SIG-M5 treated with dmso at 0.1 percent for 504 hours (cell line): ENCODE measurements around the gene ACTBL2.

Experiments
- DNase-seq: peaks from one replicate; lab custom pipeline; 2025; ENCODE audit not compliant: unreplicated experiment; lab: John Stamatoyannopoulos, UW

The ACTBL2 gene

DNA sequence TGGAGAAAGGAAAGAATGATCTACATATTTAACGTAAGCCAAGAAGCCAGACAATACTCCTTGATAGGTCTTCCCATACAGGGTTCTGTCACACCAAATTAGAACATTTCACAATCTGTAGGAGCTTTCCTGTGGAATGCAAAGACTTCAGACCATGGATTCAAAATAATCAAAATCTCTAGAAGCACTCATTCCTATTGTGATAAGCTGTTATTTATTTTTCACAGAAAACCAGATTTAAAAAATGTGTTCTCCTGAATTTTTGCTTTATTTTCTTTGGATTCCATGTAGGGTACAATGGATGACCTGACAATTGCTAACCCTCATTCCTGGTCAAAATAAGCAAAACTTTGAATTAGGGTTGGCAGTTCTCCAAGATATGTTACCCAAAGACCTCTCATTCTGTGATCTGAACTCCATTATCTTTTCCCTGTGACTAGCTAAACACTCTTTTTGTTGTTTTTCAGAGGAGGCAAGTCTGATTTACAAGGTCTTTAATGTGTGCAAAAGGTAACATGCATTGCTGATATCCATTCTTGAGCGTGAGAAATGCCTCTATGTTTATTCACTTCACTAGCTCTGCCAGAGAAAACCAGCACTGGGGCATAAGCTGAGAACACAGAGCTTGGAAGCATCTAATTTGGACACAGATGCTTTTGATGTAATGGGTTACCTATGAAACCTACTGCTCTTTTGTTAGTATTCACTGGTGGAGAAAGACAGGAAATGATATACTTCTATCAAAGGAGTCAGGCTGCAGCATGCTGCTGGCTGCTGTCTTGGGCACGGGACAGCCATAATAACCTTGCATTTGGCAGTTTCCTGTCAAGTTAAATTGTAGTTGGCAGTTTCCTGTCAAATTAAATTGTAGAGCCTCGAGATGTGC lies 31.4 kb downstream of the ACTBL2 start:
- no peak for DNase-seq

DNA sequence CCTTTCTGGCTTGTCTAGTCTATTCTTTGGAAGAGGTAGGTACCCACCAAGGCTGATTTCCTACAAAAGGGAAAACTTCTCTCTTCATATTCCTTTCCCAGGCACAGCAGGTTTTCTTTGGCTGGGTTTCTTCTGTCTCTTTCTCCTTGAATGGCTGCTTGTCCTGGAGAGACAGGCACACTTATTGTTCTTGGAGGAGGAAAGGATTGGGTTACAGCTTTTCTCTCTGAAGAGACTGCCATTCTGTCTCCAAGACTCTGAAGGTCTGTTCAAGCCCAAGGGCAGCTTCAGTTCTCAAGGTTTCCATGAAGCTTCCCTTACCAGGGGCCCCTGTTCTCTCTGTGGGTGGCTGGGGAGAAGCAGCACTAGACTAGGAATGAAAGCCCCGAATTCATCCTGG lies 33.9 kb downstream of the ACTBL2 start:
- DNase-seq: no peak

DNA sequence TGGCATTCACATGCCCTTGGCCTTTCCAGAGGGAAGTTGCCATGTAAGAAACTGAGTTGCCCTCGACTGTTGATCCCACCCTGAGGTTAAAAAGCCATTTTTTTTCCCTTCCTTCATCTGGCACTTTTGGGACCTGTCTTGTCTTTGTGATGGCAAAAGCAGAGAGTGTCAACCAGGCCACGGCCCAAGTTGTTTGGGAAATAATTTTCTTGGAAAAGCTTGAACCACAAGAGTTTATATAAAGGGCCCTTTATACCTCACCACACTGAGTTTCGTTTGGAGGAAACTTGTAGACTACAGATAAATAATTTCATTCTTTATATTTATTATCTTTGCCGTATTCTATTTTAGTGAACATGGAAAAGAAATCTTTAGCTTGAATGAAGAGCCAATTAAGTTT lies 34.3 kb downstream of the ACTBL2 start:
- DNase-seq: no peak

DNA sequence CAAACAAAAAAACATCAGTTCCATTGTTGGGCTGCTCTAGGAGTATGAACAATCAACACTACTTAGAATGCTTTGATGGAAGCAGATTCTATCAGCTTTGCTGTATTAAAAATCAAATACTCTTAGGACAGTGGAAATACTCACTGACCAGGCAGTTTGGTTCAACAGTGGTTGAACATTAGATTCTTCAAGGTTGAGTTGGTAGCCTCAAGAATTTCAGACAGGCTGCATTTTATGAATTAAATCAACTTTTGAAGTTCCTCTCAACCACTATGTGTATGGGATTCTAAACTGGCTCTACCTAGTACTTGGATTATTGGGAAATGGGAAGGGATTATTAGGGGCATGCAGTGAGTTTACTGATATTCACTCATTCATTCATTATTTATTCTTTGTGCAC lies 35.0 kb downstream of the ACTBL2 start:
- DNase-seq: no peak

DNA sequence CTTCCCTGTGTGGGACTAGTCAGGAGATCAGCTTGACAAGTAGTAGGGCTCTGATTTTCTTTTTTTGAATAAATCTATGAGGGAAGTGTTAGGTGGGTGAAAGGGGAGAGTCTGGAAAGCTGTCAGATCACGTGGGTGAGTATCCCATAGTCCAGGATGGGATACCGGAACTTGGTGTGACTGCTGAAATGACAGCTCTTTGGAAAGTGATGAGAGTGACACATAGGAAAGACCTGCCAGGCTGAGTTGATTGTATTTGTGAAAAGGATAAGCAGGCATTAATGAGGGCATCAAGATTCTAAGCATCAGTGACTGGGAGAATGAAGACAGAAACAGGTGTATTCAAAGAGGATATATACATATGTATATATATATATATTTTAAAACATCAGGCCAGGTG lies 35.6 kb downstream of the ACTBL2 start:
- DNase-seq: no peak

DNA sequence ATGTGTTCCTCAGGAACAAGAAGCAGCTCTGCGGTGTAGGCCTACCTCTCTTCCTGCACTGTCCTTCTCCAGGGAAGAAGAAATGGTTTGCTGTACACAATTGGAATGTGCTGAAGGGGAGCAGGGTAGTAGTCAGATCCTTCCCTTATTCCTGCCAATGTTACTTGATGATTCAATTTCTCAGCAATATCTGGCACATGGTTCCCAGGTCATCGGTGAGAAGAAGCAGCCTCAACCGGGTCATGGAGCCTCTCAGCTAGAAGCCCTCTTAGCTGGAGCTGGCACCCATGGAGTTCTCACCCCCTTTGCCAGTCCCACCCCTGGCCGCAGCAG lies 36.9 kb downstream of the ACTBL2 start:
- DNase-seq: no peak

DNA sequence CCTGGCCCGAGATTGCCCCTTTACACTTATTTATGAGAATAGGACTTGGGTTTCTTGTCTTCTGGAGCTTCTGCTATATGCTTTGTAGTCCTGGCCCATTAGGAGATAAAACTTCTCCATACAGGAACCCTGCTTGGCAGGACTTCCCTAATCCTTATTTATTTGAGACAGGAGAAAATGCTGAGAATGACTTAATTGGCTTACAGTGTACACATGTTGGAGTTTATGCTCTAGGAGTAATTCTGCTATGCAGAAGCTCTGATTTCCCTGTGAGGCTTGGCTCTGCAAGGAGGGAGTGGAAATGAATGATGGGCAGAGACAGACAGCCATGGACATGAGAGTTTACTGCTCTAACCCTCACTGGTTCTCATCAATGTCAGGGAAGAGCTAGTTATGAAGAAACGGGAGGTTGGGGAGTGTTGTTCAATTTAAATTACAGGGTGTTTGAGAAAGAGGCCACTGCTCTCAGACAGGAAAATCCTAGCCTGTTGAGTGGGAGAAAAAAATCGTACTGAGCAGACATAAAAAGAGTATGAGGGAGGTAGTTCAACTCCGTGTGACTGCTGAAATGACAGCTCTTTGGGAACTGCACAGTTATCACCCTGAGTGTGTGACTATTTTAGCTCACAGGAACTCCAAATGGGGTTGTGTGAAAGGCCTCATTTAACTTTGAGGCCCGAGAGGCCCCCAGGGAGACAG lies 37.5 kb downstream of the ACTBL2 start:
- DNase-seq: no peak

DNA sequence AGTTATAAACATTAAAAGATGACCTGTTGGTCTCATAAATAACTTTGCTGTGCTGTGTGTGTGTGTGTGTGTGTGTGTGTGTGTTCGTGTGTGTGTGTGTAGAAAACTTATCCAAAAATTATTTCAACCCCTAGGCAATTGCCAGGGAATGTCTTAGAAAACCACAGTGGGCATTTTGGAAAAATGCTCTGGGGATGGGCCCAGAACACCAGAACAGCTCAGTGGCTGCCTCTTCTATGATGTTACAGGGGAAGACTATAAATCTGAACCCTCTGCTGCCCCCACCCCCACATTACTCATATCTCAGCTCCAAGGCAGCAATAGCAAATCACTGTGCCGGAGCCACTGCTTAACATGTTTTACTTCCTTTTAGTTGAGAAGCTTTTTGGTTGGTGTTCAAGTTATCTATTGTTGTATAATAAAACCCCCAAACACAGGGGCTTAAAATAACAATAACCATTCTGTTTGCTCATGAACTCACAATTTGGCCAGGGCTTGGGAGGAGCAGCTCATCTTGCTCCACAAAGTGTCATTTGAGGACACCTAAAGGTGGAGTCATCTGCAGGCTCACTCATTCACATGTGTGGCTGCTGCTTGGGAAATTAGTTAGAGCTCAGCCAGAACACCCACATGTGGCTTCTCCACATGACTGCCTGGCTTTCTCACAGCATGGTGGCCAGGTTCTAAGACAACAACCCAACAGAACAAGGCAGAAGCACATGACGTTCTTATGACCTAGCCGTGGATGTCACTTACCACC lies 40.4 kb downstream of the ACTBL2 start:
- DNase-seq: no peak

DNA sequence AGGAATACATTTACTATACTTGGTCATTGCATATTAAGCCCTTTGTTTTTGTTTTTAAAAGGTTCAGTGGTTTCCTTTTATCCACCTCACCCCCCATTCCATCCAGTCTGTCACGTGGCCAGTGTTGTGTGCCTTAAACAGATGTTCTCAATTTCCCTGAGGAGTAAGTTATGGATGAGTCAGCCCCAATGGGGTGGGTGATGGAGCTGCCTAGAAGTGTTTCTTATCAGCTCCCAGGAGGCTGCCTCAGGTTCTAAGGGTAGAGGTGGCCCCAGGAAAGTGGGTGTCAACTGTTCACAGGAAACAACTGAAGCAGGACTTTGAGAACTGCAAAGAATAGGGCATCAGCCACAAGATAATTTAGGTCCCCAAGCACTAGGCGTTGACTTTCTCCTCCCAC lies 41.1 kb downstream of the ACTBL2 start:
- DNase-seq: no peak

DNA sequence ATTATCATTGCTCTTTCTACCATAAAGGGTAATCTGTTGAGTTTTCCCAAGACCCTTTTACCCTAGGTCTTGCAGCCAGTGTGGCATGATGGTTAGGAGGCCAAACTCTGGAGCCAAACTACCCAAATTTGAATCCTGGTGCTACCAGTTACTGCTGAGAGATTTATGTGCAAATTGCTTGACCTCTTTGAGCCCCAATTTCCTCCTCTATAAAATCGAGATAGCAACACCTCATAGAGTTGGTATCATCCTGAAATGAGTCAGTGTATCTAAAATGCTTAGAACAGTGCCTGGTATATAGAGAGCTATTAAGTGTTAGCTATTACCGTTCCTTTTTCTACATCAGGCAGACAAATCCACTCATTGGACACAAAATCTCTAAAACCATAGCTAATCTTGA lies 43.0 kb downstream of the ACTBL2 start:
- DNase-seq: no peak

DNA sequence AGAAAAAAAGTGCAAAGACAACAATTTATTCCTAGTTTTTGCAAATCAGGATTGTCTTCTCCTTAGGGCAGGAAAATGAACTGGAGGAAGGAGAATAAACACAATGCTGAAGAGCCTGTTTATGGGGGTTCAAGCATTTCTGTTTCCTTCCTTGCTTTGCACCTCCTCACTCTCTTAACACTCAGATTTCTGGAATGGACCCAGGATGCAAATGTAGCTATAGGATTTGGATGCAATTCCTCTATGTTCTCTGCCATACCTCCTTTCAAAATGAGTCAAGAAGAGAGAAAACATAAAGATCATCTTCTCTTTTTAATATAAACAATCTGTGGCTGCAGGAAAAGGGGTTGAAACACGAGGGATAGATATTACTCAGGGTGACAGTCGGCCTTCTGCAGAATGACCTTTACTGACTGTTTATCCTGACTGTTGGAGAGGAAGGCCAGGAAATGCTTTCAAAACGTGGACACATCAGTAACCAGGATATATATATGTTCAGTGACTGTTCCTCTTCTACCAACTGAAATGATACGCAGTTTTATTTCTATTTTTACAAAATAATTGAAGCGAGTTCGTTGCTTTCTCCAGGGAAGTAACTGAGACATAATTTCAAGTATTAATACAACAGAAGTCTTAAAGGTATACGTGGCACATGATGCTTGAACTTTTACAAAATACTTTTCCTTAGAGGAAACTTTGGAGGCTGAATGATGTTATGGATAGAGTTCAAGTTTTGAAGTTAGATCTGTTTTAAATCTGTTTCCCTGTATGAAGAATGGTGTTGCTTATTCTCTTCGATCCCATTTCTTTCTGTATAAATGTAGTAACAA lies 44.4 kb downstream of the ACTBL2 start:
- DNase-seq: no peak

DNA sequence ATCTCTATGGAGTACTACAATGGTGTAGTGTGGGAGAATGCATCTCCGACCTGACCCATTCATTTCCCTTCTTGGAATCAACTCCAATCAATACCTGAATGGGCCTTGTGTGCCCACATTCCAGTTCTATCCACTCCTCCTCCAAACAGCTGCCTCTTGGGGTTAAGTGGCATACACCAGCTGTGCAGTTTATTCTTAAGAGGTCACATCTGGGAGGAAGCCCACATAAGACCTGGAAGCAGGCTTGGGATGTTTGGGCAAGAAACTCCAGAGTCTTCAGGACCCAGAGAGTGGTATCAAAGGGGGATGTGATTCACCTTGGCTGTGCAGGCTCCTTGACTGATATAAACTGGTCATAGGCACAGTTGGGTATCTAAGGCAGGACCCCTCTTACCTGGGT lies 46.0 kb downstream of the ACTBL2 start:
- no peak for DNase-seq

DNA sequence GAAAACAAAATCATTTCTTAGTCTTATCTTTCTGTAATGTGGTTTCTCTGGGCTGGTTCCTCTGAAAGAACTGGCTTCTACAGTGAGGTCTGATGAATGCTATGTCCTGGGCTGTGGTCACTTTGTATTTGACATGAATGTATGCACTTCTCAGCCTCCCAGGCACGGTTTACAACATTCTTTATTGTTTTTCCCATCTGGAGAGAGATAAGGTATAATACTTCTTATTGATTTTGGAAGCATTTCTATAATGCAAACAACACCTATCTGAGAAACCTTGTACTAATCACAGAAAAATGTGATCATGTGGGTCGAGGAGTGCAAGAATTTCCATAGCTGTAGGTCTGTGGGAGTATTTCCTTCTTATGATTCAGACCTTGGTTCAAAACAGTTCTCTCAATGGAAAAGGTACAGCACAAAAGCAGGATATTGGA lies 46.9 kb downstream of the ACTBL2 start:
- DNase-seq: no peak

DNA sequence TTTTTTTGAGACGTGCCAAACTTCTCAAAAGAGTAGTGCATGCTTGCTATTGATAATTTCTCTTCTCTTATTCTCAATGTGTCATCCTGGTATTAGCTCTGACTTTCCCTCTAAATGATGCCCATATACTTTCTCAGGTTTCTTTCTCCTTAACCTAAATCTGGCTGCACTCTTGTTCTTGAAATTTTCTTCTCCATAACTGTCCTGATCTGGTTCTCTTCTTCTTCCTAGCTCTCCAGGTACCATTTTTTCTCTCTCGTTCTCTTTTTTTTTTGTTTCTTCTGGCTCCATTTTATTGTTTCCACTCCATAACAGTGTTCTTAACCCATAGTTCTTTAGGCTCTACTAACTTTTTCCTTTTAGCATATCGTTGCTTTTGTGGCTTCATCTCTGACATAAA lies 47.9 kb downstream of the ACTBL2 start:
- DNase-seq: no peak

DNA sequence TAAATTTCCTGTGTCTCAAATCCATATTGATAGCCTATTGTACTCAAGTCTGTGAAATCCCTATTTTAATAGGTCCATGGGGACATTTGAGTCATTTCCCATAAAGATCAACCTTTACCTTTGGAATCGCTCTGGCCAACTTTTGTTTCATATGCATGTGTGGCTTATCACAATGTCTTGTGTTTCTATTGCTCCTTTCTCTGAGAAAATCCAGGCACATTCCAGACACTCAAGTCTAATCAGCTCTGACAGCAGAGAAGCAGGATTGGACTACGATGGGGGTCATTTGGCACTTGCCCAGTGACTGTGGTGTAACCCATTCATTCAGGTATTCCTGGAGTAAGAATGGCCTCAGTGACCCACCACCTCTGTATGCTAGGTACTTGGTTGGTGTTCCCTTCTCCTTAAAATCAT lies 48.4 kb downstream of the ACTBL2 start:
- DNase-seq: no peak

DNA sequence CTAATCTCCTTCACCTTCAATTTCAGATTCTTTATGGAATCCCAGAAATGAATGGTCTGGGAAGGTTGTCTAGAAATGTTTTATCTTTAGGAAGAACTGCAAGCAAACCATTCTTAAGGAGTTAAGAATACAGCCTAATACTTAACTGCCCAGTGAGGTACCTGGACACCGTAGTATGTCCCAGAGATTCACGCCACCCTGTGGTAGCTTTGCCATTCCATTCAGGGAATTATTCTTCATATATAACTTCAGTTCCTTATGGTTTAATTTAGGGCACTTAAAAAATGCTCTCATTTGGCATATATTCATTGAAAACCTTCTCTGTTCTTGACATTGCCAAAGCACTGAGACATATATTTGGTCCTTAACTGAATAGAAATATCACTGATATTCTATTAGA lies 49.7 kb downstream of the ACTBL2 start:
- peak; percentile 21 for DNase-seq

DNA sequence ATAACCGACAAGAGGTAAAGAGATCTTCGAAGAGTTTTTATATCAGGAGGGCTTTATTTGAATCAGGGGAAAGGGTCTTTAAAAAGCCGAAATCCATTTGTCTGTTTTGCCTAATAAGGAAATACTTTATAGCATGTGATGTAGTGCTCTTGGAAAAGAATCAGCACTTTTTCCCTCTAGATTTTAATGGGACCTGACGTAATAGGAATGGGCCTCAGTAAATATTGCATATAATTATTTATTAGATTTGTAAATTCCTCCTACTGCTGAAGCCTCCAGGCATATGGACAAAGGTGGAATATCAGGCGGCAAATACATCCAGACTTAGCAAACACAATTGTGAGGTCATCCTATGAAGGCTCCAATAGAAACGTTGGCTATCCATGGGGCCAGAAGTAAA lies 50.9 kb downstream of the ACTBL2 start:
- DNase-seq: no peak
